ENCODE data around the gene MAPK7.

MAPK7 gene

GRCh38 chr17:19372011-19372370 is 6.3 kb upstream of the MAPK7 start:
- in situ Hi-C loops (cut with HindIII; ENCODE audit: low sequenced_read_pairs) = no loop called here
- no peak for DNase-seq (ENCODE audit: low read depth, low spot score)
- TF ChIP-seq CTCF (IDR thresholded peaks at IDR 0.05; ENCODE audit: low read depth, low read length) = no peak
- no peak overlapping the region for H3K4me3 ChIP-seq (ENCODE audit: low read depth, low read length)

GRCh38 chr17:19372439-19372838 is 5.9 kb upstream of the MAPK7 start:
- no peak overlapping the region for H3K4me3 ChIP-seq (ENCODE audit: low read depth, low read length)
- DNase-seq (ENCODE audit: low read depth, low spot score) = no peak
- TF ChIP-seq CTCF (IDR thresholded peaks at IDR 0.05; ENCODE audit: low read depth, low read length) = no peak
- in situ Hi-C loops (cut with HindIII; ENCODE audit: low sequenced_read_pairs) = no loop called here

GRCh38 chr17:19372866-19373504 is 5.3 kb upstream of the MAPK7 start:
- no peak for TF ChIP-seq CTCF (IDR thresholded peaks at IDR 0.05; ENCODE audit: low read depth, low read length)
- in situ Hi-C loops (cut with HindIII; ENCODE audit: low sequenced_read_pairs) = no loop called here
- no peak for DNase-seq (ENCODE audit: low read depth, low spot score)
- H3K4me3 ChIP-seq (ENCODE audit: low read depth, low read length) = no peak overlapping the region

GRCh38 chr17:19374136-19374535 is 4.2 kb upstream of the MAPK7 start:
- H3K4me3 ChIP-seq (ENCODE audit: low read depth, low read length) = no peak overlapping the region
- DNase-seq (ENCODE audit: low read depth, low spot score) = no peak
- in situ Hi-C loops (cut with HindIII; ENCODE audit: low sequenced_read_pairs) = no loop called here
- TF ChIP-seq CTCF (IDR thresholded peaks at IDR 0.05; ENCODE audit: low read depth, low read length) = no peak

GRCh38 chr17:19375732-19376131 is 2.6 kb upstream of the MAPK7 start:
- in situ Hi-C loops (cut with HindIII; ENCODE audit: low sequenced_read_pairs) = no loop called here
- H3K4me3 ChIP-seq (ENCODE audit: low read depth, low read length) = no peak overlapping the region
- no peak for DNase-seq (ENCODE audit: low read depth, low spot score)
- no peak for TF ChIP-seq CTCF (IDR thresholded peaks at IDR 0.05; ENCODE audit: low read depth, low read length)

- peak overlapping the region; percentile 73 for H3K4me3 ChIP-seq (ENCODE audit: low read depth, low read length)
- in situ Hi-C loops (cut with HindIII; ENCODE audit: low sequenced_read_pairs) = no loop called here
- no peak for DNase-seq (ENCODE audit: low read depth, low spot score)
- TF ChIP-seq CTCF (IDR thresholded peaks at IDR 0.05; ENCODE audit: low read depth, low read length) = no peak
Observed at GRCh38 chr17:19376811-19377210, 1.5 kb upstream of the MAPK7 start.
